CD4-positive, alpha-beta memory T cell (primary cell): ENCODE data around the gene LRP11. TPM values are rescaled to one million over a fixed set of nuclear protein-coding genes. Genes with fewer than 3 reads are reported as not detected.
"Not testable (repeated sequence)": the region's sequence is repeated elsewhere in the genome, so short reads cannot be mapped to it uniquely, and the experiment has no call there.

ENCODE experiments used
- CTCF ChIA-PET: fragments of 350-600 bp; sonication (Branson Sonifier 250); formaldehyde crosslinking; loops from one replicate; lab custom pipeline; 2021; ENCODE audit warnings: inconsistent platforms; ENCODE audit not compliant: partially characterized antibody; lab: Charles Lee
- POLR2A ChIA-PET: fragments of 350-600 bp; sonication (Branson Sonifier 250); formaldehyde crosslinking; loops from one replicate; lab custom pipeline; 2021; ENCODE audit not compliant: partially characterized antibody; lab: Charles Lee
- DNase-seq, 5 donors: peaks; one replicate each; pipeline versions ENCODE4 v3.0.0 to v3.0.0-alpha.2; 2020 to 2022; ENCODE audit warnings: mixed read lengths in 1 of 5
- H3K27ac ChIP-seq: one replicate; pipeline ENCODE4 v1.7.0; 2013; ENCODE audit warnings: low read depth, low read length
- H3K27me3 ChIP-seq: 2 replicates; pipeline ENCODE4 v1.7.0; 2013; ENCODE audit warnings: mild to moderate bottlenecking, low read length, moderate library complexity; ENCODE audit not compliant: insufficient read depth
- H3K36me3 ChIP-seq: 2 replicates; pipeline ENCODE4 v1.7.0; 2013; ENCODE audit warnings: mild to moderate bottlenecking, low read length, moderate library complexity; ENCODE audit not compliant: insufficient read depth
- H3K4me1 ChIP-seq: 2 replicates; pipeline ENCODE4 v1.7.0; 2013; ENCODE audit warnings: mild to moderate bottlenecking, low read length, moderate library complexity; ENCODE audit not compliant: insufficient read depth
- H3K4me3 ChIP-seq, 2 donors: one replicate each; pipeline ENCODE4 v1.7.0; 2013; ENCODE audit warnings: low read length in 2 of 2, mild to moderate bottlenecking in 1 of 2
- H3K9me3 ChIP-seq, 2 donors: one replicate each; pipeline ENCODE4 v1.7.0; 2013; ENCODE audit warnings: low read length in 2 of 2, control low read depth in 1 of 2; ENCODE audit not compliant: control insufficient read depth in 1 of 2
- H3K27ac Mint-ChIP-seq, 7 donors: one replicate each; pipeline ENCODE4 v1.8.0; 2020 to 2021; ENCODE audit warnings: mixed read lengths in 7 of 7, mild to moderate bottlenecking in 6 of 7, inconsistent platforms in 3 of 7, moderate library complexity in 3 of 7
- H3K27me3 Mint-ChIP-seq, 2 donors: one replicate each; pipeline ENCODE4 v1.8.0; 2020 to 2021; ENCODE audit warnings: mixed read lengths in 2 of 2
- H3K36me3 Mint-ChIP-seq, 2 donors: one replicate each; pipeline ENCODE4 v1.8.0; 2020 to 2021; ENCODE audit warnings: mixed read lengths in 2 of 2, inconsistent platforms in 1 of 2, mild to moderate bottlenecking in 1 of 2
- H3K4me1 Mint-ChIP-seq, 4 donors: one replicate each; pipeline ENCODE4 v1.8.0; 2020 to 2021; ENCODE audit warnings: mixed read lengths in 4 of 4, mild to moderate bottlenecking in 1 of 4
- H3K4me3 Mint-ChIP-seq, 8 donors: one replicate each; pipeline ENCODE4 v1.8.0; 2020 to 2021; ENCODE audit warnings: mixed read lengths in 8 of 8, mild to moderate bottlenecking in 7 of 8, moderate library complexity in 6 of 8, inconsistent platforms in 3 of 8
- H3K9me3 Mint-ChIP-seq, 8 donors: one replicate each; pipeline ENCODE4 v1.8.0; 2020 to 2021; ENCODE audit warnings: mixed read lengths in 8 of 8, mild to moderate bottlenecking in 5 of 8, inconsistent platforms in 3 of 8, moderate library complexity in 1 of 8
- intact Hi-C: fragments of 100-400 bp; cut with micrococcal nuclease; formaldehyde crosslinking; loops from one replicate; pipeline ENCODE4 v1.15.1; 2023
- polyA plus RNA-seq, 2 donors: library from polyadenylated mRNA; unstranded; fragments of 300-500 nt; fragmentation: Illumina TruSeq; gene quantifications; one replicate each; pipeline ENCODE4 v1.2.3, GENCODE V29; 2021
- total RNA-seq, 2 experiments: library from RNA; stranded (reverse); gene quantifications; one replicate each; pipeline ENCODE4 v1.2.3, GENCODE V29; 2021

Gene LRP11
- total and polyA plus RNA-seq, 4 experiments from 2014 or later = 1.2 to 5.6 (median 3.0) TPM

GRCh38 chr6:149908480-149908879 is 44.3 kb upstream of the LRP11 start:
- H3K4me3 ChIP-seq, CTCF ChIA-PET, H3K27ac Mint-ChIP-seq, H3K4me1 ChIP-seq, H3K9me3 ChIP-seq, H3K27me3 ChIP-seq, H3K27ac ChIP-seq, DNase-seq, H3K36me3 Mint-ChIP-seq, H3K4me1 Mint-ChIP-seq, H3K4me3 Mint-ChIP-seq, intact Hi-C loops, POLR2A ChIA-PET, H3K36me3 ChIP-seq: not testable (repeated sequence)
- Mint-ChIP-seq H3K27me3 (peaks cover 12 to 25% of the 10 kb centered on the region in 2 donors), H3K9me3 (peaks cover 0 to 19% (median 13%) of the 10 kb centered on the region in 8 donors)

- H3K27ac Mint-ChIP-seq = no peak overlapping the region
- POLR2A ChIA-PET = interaction anchor here (0.6 kb wide), 1 partner anchor 58 kb away, joined by 5 read pairs; no protein-coding TSS in a partner anchor
- H3K4me3 Mint-ChIP-seq = no peak overlapping the region
- intact Hi-C loops = no loop called here
- Histone ChIP-seq H3K36me3 (no peaks in the 10 kb centered on the region), H3K27ac (no peak overlapping the region), H3K27me3 (no peaks in the 10 kb centered on the region), H3K9me3 (no peaks in the 10 kb centered on the region), H3K4me3 (no peak overlapping the region), H3K4me1 (no peaks in the 10 kb centered on the region)
- H3K27me3 Mint-ChIP-seq = peaks cover 12 to 23% of the 10 kb centered on the region in 2 donors
- peaks cover 0 to 19% (median 13%) of the 10 kb centered on the region in 8 donors for H3K9me3 Mint-ChIP-seq
- no peak for DNase-seq
- H3K36me3 Mint-ChIP-seq = peaks cover 4 to 5% of the 10 kb centered on the region in 2 donors
- no peaks in the 10 kb centered on the region for H3K4me1 Mint-ChIP-seq
- CTCF ChIA-PET = no interaction called here
Measured at GRCh38 chr6:149907317-149907716, 43.2 kb upstream of the LRP11 start.

- Mint-ChIP-seq H3K9me3 (peaks cover 0 to 19% (median 13%) of the 10 kb centered on the region in 8 donors), H3K27me3 (peaks cover 11 to 20% of the 10 kb centered on the region in 2 donors), H3K4me3 (no peak overlapping the region), H3K27ac (no peak overlapping the region), H3K4me1 (no peaks in the 10 kb centered on the region), H3K36me3 (peaks cover 4 to 5% of the 10 kb centered on the region in 2 donors)
- Histone ChIP-seq H3K27ac (no peak overlapping the region), H3K4me1 (no peaks in the 10 kb centered on the region), H3K4me3 (no peak overlapping the region), H3K9me3 (no peaks in the 10 kb centered on the region), H3K27me3 (no peaks in the 10 kb centered on the region), H3K36me3 (no peaks in the 10 kb centered on the region)
- DNase-seq = no peak
- intact Hi-C loops = no loop called here
- ChIA-PET CTCF (interaction anchor here (1.1 kb wide), 1 partner anchor 82 kb away, joined by 3 read pairs; no protein-coding TSS in a partner anchor), POLR2A (no interaction called here)
Measured at GRCh38 chr6:149906405-149906804, 42.2 kb upstream of the LRP11 start.

GRCh38 chr6:149905911-149906371 is 41.8 kb upstream of the LRP11 start:
- H3K9me3 ChIP-seq = no peaks in the 10 kb centered on the region
- no peak overlapping the region for H3K27ac ChIP-seq
- peaks cover 8 to 16% of the 10 kb centered on the region in 2 donors for H3K27me3 Mint-ChIP-seq
- no peak overlapping the region for H3K27ac Mint-ChIP-seq
- H3K4me1 ChIP-seq = no peaks in the 10 kb centered on the region
- ChIA-PET POLR2A (no interaction called here), CTCF (interaction anchor here (1.0 to 1.2 kb wide), 3 partner anchors 39 to 82 kb away, joined by 3 to 4 read pairs (median 3); no protein-coding TSS in a partner anchor)
- no peak overlapping the region for H3K4me3 ChIP-seq
- no peaks in the 10 kb centered on the region for H3K36me3 ChIP-seq
- intact Hi-C loops = no loop called here
- peaks cover 0 to 17% (median 13%) of the 10 kb centered on the region in 8 donors for H3K9me3 Mint-ChIP-seq
- DNase-seq = no peak
- H3K4me1 Mint-ChIP-seq = no peaks in the 10 kb centered on the region
- H3K27me3 ChIP-seq = no peaks in the 10 kb centered on the region
- H3K4me3 Mint-ChIP-seq = no peak overlapping the region
- peaks cover 4 to 5% of the 10 kb centered on the region in 2 donors for H3K36me3 Mint-ChIP-seq

- CTCF ChIA-PET = interaction anchor here (0.7 to 1.2 kb wide), 4 partner anchors 9 to 81 kb away, joined by 3 to 4 read pairs (median 3); no protein-coding TSS in a partner anchor
- peaks cover 5 to 11% of the 10 kb centered on the region in 2 donors for H3K27me3 Mint-ChIP-seq
- intact Hi-C loops = no loop called here
Measured at GRCh38 chr6:149905371-149905910, 41.3 kb upstream of the LRP11 start.

GRCh38 chr6:149904661-149905370 is 40.7 kb upstream of the LRP11 start:
- H3K36me3 ChIP-seq = no peaks in the 10 kb centered on the region
- peaks cover 0 to 17% (median 13%) of the 10 kb centered on the region in 8 donors for H3K9me3 Mint-ChIP-seq
- H3K4me3 ChIP-seq = no peak overlapping the region
- ChIA-PET CTCF (interaction anchor here (0.7 to 1.2 kb wide), 3 partner anchors 8 to 69 kb away, joined by 3 to 4 read pairs (median 3); no protein-coding TSS in a partner anchor), POLR2A (no interaction called here)
- no peaks in the 10 kb centered on the region for H3K27me3 ChIP-seq
- H3K27me3 Mint-ChIP-seq = peaks cover 3 to 8% of the 10 kb centered on the region in 2 donors
- no peak for DNase-seq
- H3K4me3 Mint-ChIP-seq = no peak overlapping the region
- H3K27ac ChIP-seq = no peak overlapping the region
- H3K4me1 Mint-ChIP-seq = no peaks in the 10 kb centered on the region
- intact Hi-C loops = no loop called here
- no peaks in the 10 kb centered on the region for H3K4me1 ChIP-seq
- no peaks in the 10 kb centered on the region for H3K9me3 ChIP-seq
- H3K36me3 Mint-ChIP-seq = peaks cover 4 to 5% of the 10 kb centered on the region in 2 donors
- H3K27ac Mint-ChIP-seq = no peak overlapping the region

More at GRCh38 chr6:149905371-149905910, 41.3 kb upstream of the LRP11 start:
- Mint-ChIP-seq H3K36me3 (peaks cover 4 to 5% of the 10 kb centered on the region in 2 donors), H3K9me3 (peaks cover 0 to 17% (median 13%) of the 10 kb centered on the region in 8 donors), H3K4me3 (no peak overlapping the region), H3K27ac (no peak overlapping the region), H3K4me1 (no peaks in the 10 kb centered on the region)
- POLR2A ChIA-PET = no interaction called here
- H3K4me1 ChIP-seq = no peaks in the 10 kb centered on the region
- no peak for DNase-seq
- H3K27ac ChIP-seq = no peak overlapping the region
- no peaks in the 10 kb centered on the region for H3K36me3 ChIP-seq
- no peak overlapping the region for H3K4me3 ChIP-seq
- no peaks in the 10 kb centered on the region for H3K9me3 ChIP-seq
- no peaks in the 10 kb centered on the region for H3K27me3 ChIP-seq

GRCh38 chr6:149903938-149904611 is 39.9 kb upstream of the LRP11 start:
- Mint-ChIP-seq H3K36me3 (peaks cover 0 to 5% of the 10 kb centered on the region in 2 donors), H3K27me3 (peaks cover 3 to 6% of the 10 kb centered on the region in 2 donors), H3K4me1 (peaks cover 0 to 3% (median 0%) of the 10 kb centered on the region in 4 donors), H3K4me3 (no peak overlapping the region), H3K9me3 (peaks cover 0 to 17% (median 11%) of the 10 kb centered on the region in 8 donors), H3K27ac (no peak overlapping the region)
- ChIA-PET CTCF (no interaction called here), POLR2A (no interaction called here)
- intact Hi-C loops = no loop called here
- Histone ChIP-seq H3K36me3 (no peaks in the 10 kb centered on the region), H3K27me3 (no peaks in the 10 kb centered on the region), H3K9me3 (no peaks in the 10 kb centered on the region), H3K4me3 (no peak overlapping the region), H3K27ac (no peak overlapping the region), H3K4me1 (no peaks in the 10 kb centered on the region)
- DNase-seq = no peak
